ENCODE data around the gene LHX3.
A peak's percentile ranks its signal among the peaks of the same experiment; 100 is the strongest.

LHX3 gene

DNA sequence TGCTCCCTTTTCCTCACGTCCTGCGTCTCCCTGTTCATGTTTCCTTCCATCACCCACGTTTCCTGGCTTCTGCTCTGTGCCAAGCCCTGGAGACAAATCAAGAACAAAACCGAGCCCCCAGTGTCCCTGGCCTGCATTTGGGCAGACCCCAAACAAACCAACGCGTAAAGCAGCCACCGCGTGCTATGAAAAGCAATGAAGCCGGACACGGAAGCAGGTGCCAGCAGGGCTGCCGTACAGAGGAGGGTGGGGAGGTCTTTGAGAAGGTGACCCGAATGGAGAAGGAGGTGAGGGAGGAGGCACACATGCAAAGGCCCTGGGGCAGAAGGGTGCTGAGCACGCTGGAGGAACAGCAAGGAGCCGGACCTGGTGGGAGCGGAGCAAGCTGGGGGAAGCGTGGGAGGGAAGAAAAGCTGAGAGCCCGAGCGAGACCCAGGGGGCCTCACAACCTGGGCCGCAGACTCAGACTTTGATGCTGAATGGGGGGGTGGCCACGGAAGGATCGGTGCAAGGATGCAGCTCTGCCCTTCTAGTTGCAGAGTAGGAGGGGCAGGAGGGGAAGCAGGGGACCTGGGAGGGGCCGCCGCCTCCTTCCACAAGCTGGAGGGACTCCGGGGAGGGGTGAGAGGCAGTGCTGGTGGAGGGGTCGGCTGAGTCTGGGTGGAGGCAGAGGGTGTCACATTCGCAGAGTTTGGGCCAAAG lies 42.1 kb upstream of the LHX3 start:
- no peak for DNase-seq (ENCODE audit: extremely low spot score)
- TF ChIP-seq, protein P1, sequence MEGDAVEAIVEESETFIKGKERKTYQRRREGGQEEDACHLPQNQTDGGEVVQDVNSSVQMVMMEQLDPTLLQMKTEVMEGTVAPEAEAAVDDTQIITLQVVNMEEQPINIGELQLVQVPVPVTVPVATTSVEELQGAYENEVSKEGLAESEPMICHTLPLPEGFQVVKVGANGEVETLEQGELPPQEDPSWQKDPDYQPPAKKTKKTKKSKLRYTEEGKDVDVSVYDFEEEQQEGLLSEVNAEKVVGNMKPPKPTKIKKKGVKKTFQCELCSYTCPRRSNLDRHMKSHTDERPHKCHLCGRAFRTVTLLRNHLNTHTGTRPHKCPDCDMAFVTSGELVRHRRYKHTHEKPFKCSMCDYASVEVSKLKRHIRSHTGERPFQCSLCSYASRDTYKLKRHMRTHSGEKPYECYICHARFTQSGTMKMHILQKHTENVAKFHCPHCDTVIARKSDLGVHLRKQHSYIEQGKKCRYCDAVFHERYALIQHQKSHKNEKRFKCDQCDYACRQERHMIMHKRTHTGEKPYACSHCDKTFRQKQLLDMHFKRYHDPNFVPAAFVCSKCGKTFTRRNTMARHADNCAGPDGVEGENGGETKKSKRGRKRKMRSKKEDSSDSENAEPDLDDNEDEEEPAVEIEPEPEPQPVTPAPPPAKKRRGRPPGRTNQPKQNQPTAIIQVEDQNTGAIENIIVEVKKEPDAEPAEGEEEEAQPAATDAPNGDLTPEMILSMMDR (IDR thresholded peaks at IDR 0.05; ENCODE audit: control extremely low read depth, extremely low read depth, low read depth, missing control alignments): no peak
- ChIA-PET CTCF (interaction anchor here (2.8 kb wide), 1 partner anchor 20 kb away, joined by 8 read pairs; no protein-coding TSS in a partner anchor), POLR2A (no interaction called here)

- DNase-seq (ENCODE audit: extremely low spot score): peak; percentile 93
- TF ChIP-seq, protein P1 (IDR thresholded peaks at IDR 0.05; ENCODE audit: control extremely low read depth, extremely low read depth, low read depth, missing control alignments): no peak
- ChIA-PET CTCF (no interaction called here), POLR2A (no interaction called here)
These were observed 40.6 kb upstream of the LHX3 start, which contains the start of gene QSOX2 for GRCh38 chr9:136245219-136246150. Gene QSOX2 (minus strand): TSS chr9:136245812. CDS start chr9:136245803, 9 bp downstream.

GRCh38 chr9:136244969-136245218 lies 40.0 kb upstream of the LHX3 start:
- CTCF ChIA-PET: no interaction called here
- TF ChIP-seq, protein P1 (IDR thresholded peaks at IDR 0.05; ENCODE audit: control extremely low read depth, extremely low read depth, low read depth, missing control alignments): no peak
- POLR2A ChIA-PET: no interaction called here
- no peak for DNase-seq (ENCODE audit: extremely low spot score)

DNA sequence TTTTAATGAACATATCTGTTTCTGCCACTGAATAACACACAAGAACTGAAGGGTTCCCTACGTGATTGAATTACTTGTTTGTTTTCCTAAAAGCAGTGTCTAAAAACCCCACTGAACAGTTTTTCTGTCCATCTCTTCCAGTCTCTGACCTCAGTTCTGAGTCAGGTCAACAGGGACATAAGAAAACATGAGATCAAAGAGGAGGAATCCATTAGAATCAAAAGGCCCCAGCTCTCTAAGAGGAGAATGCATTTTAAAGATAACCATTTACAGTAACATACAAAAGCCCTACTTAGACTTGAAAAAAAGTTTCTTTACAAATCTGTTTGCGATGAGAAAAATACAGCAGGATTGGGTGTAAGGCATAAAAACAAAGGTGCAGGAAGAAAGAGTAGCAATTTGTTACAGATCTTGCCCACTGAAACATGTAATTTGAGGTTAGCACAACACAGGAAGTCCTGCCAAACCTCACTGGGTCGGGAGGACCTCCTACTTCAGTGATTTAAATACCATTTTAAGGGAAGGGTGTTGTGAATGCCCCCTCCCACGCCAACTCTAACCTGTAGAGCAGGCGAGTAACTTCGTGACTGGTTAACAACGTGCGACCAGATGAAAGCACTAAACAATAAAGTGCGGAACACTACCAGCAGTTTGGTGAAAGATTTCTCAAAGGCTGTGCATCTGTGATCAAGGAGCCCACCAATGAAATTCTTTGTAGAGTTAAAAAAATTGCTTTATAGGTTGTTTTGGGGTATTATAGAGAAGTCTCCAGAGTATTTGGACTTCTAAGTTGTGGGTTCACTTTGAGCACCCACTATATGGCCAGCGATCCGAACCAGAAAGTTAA lies 39.4 kb upstream of the LHX3 start:
- DNase-seq (ENCODE audit: extremely low spot score): peak; percentile 75
- TF ChIP-seq, protein P1 (IDR thresholded peaks at IDR 0.05; ENCODE audit: control extremely low read depth, extremely low read depth, low read depth, missing control alignments): no peak
- POLR2A ChIA-PET: no interaction called here
- CTCF ChIA-PET: no interaction called here

- TF ChIP-seq, protein P1 (IDR thresholded peaks at IDR 0.05; ENCODE audit: control extremely low read depth, extremely low read depth, low read depth, missing control alignments): no peak
- CTCF ChIA-PET: interaction anchor here (0.6 to 6.6 kb wide), 3 partner anchors 16 to 74 kb away, joined by 3 to 36 read pairs (median 4); no protein-coding TSS in a partner anchor
- POLR2A ChIA-PET: no interaction called here
- no peak for DNase-seq (ENCODE audit: extremely low spot score)
These were observed 38.7 kb upstream of the LHX3 start for GRCh38 chr9:136243631-136244030.

DNA sequence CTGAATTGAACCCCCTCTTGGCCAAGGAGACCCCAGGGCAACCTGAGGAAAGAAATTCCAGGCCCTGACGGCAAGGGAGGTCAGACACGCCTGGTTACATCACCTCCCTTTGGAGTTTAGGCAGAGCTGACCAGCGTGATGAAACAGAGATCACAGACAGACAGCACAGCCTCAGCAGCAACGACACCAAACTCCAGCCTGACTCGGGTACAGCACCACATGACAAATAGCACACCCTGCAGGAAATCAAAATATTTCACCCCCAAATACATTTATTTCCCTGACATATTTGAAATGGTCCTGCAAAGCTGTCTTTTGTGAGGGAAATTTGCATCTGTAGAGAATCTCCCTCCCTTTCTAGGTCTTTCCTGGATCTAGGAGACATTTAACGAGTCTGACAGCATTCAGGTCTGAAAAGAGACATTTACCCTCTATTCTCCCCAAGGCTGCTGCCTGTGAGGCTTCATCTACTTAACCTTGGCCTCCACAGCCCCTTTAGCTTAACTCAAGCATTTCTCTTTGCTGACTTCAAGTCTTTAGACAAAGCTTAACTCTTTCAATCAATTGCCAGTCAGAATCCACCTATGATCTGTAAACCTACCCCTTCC lies 38.1 kb upstream of the LHX3 start:
- ChIA-PET POLR2A (no interaction called here), CTCF (interaction anchor here (0.6 to 6.6 kb wide), 4 partner anchors 16 to 73 kb away, joined by 3 to 36 read pairs (median 4); no protein-coding TSS in a partner anchor)
- DNase-seq (ENCODE audit: extremely low spot score): no peak
- TF ChIP-seq, protein P1 (IDR thresholded peaks at IDR 0.05; ENCODE audit: control extremely low read depth, extremely low read depth, low read depth, missing control alignments): peak; percentile 2

All from GM10248 (cell line).